Measurements from ENCODE around the gene CYP2C19.
"Not testable (repeated sequence)": the region's sequence is repeated elsewhere in the genome, so short reads cannot be mapped to it uniquely, and the experiment has no call there.

Gene CYP2C19

DNA sequence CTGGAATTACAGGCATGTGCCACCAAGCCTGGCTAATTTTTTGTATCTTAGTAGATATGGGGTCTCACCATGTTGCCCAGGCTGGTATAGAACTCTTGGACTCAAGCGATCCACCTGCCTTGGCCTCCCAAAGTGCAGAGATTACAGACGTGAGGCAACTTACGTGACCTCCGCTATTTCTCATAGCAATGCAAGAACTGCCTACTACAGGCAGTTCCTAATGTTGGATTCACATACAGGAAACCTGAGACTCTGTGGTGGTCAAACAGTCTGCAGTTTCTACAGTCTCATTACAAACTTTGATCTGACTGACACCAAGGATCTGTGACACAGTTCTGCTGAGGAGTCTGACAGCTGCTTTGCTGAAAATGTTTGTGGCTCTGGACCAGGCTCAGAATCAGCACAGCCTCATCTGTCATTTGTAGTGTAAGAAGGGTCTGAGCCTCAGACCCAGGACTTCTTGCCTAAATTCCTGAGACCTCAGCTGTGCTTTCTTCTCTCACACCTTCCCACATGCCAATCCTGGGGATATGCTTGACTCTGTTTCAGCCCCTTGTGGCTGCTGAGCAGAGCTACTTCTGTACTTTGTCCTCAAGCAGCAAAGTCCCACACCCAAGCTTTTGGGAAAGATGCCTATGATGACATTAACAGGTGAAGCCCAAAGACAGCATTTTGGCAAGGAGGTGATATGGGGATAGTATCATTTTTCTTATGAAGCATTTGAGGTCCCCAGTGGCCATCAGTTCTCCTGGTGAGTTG is 128.0 kb downstream of the CYP2C19 start:
- no peak for TF ChIP-seq TCF4 (CRISPR knock-in tag; IDR thresholded peaks at IDR 0.05; ENCODE audit: borderline replicate concordance)
- no peak for TF ChIP-seq OSR1 (CRISPR knock-in tag; IDR thresholded peaks at IDR 0.05)
- no peak for TF ChIP-seq ESRRG (CRISPR knock-in tag; IDR thresholded peaks at IDR 0.05)
- TF ChIP-seq, protein P1, sequence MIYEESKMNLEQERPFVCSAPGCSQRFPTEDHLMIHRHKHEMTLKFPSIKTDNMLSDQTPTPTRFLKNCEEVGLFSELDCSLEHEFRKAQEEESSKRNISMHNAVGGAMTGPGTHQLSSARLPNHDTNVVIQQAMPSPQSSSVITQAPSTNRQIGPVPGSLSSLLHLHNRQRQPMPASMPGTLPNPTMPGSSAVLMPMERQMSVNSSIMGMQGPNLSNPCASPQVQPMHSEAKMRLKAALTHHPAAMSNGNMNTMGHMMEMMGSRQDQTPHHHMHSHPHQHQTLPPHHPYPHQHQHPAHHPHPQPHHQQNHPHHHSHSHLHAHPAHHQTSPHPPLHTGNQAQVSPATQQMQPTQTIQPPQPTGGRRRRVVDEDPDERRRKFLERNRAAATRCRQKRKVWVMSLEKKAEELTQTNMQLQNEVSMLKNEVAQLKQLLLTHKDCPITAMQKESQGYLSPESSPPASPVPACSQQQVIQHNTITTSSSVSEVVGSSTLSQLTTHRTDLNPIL (CRISPR knock-in tag; IDR thresholded peaks at IDR 0.05; ENCODE audit: low read depth), result no peak
- no peak for TF ChIP-seq CSDC2 (CRISPR knock-in tag; IDR thresholded peaks at IDR 0.05)
- no peak for TF ChIP-seq ZC3H10 (CRISPR knock-in tag; IDR thresholded peaks at IDR 0.05)
- TF ChIP-seq, protein P2, sequence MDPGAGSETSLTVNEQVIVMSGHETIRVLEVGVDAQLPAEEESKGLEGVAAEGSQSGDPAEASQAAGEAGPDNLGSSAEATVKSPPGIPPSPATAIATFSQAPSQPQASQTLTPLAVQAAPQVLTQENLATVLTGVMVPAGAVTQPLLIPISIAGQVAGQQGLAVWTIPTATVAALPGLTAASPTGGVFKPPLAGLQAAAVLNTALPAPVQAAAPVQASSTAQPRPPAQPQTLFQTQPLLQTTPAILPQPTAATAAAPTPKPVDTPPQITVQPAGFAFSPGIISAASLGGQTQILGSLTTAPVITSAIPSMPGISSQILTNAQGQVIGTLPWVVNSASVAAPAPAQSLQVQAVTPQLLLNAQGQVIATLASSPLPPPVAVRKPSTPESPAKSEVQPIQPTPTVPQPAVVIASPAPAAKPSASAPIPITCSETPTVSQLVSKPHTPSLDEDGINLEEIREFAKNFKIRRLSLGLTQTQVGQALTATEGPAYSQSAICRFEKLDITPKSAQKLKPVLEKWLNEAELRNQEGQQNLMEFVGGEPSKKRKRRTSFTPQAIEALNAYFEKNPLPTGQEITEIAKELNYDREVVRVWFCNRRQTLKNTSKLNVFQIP (CRISPR knock-in tag; IDR thresholded peaks at IDR 0.05; ENCODE audit: borderline replicate concordance, low read depth), result no peak
- no peak for TF ChIP-seq ZNF70 (CRISPR knock-in tag; IDR thresholded peaks at IDR 0.05)
- TF ChIP-seq ISL1 (CRISPR knock-in tag; IDR thresholded peaks at IDR 0.05), result no peak
- TF ChIP-seq GLIS3 (CRISPR knock-in tag; IDR thresholded peaks at IDR 0.05), result no peak
- no peak for TF ChIP-seq RARB (CRISPR knock-in tag; IDR thresholded peaks at IDR 0.05)
- TF ChIP-seq ZFP3 (CRISPR knock-in tag; IDR thresholded peaks at IDR 0.05), result no peak
- TF ChIP-seq ZFP30 (CRISPR knock-in tag; IDR thresholded peaks at IDR 0.05), result no peak
- no peak for TF ChIP-seq TOX (CRISPR knock-in tag; IDR thresholded peaks at IDR 0.05; ENCODE audit: borderline replicate concordance)
- TF ChIP-seq SNAI2 (CRISPR knock-in tag; IDR thresholded peaks at IDR 0.05), result no peak
- TF ChIP-seq ZNF8 (CRISPR knock-in tag; IDR thresholded peaks at IDR 0.05), result no peak
- TF ChIP-seq, protein P3, sequence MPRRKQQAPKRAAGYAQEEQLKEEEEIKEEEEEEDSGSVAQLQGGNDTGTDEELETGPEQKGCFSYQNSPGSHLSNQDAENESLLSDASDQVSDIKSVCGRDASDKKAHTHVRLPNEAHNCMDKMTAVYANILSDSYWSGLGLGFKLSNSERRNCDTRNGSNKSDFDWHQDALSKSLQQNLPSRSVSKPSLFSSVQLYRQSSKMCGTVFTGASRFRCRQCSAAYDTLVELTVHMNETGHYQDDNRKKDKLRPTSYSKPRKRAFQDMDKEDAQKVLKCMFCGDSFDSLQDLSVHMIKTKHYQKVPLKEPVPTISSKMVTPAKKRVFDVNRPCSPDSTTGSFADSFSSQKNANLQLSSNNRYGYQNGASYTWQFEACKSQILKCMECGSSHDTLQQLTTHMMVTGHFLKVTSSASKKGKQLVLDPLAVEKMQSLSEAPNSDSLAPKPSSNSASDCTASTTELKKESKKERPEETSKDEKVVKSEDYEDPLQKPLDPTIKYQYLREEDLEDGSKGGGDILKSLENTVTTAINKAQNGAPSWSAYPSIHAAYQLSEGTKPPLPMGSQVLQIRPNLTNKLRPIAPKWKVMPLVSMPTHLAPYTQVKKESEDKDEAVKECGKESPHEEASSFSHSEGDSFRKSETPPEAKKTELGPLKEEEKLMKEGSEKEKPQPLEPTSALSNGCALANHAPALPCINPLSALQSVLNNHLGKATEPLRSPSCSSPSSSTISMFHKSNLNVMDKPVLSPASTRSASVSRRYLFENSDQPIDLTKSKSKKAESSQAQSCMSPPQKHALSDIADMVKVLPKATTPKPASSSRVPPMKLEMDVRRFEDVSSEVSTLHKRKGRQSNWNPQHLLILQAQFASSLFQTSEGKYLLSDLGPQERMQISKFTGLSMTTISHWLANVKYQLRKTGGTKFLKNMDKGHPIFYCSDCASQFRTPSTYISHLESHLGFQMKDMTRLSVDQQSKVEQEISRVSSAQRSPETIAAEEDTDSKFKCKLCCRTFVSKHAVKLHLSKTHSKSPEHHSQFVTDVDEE (CRISPR knock-in tag; IDR thresholded peaks at IDR 0.05), result no peak
- no peak for TF ChIP-seq BACH2 (CRISPR knock-in tag; IDR thresholded peaks at IDR 0.05; ENCODE audit: borderline replicate concordance)
- no peak for ATAC-seq

DNA sequence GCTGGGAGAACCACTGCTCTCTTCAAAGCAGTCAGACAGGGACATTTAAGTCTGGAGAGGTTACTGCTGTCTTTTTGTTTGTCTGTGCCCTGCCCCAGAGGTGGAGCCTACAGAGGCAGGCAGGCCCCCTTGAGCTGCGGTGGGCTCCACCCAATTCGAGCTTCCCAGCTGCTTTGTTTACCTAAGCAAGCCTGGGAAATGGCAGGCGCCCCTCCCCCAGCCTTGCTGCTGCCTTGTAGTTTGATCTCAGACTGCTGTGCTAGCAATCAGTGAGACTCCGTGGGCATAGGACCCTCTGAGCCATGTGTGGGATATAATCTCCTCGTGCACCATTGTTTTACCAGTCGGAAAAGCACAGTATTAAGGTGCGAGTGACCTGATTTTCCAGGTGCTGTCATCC is 135.9 kb downstream of the CYP2C19 start:
- ATAC-seq, result not testable (repeated sequence)

DNA sequence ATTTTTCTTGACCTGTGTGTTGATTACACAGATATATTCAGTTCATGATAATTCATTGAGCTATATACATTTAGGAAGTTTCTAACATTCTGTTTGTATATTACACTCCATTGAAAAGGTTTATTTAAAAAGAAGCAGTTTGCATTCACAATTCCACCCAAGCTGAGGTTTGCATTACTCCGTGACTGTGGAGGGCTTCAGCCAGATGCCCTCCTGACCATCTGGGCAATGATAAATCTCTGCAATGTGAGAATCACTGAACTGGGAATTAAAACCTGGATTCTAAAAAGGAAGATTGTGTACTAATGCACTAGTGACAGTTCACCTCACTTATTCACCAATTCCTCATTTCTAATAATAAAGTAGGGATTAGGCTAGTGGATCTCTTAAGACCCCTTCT is 139.6 kb downstream of the CYP2C19 start:
- ATAC-seq, result no peak
- TF ChIP-seq, protein P4, sequence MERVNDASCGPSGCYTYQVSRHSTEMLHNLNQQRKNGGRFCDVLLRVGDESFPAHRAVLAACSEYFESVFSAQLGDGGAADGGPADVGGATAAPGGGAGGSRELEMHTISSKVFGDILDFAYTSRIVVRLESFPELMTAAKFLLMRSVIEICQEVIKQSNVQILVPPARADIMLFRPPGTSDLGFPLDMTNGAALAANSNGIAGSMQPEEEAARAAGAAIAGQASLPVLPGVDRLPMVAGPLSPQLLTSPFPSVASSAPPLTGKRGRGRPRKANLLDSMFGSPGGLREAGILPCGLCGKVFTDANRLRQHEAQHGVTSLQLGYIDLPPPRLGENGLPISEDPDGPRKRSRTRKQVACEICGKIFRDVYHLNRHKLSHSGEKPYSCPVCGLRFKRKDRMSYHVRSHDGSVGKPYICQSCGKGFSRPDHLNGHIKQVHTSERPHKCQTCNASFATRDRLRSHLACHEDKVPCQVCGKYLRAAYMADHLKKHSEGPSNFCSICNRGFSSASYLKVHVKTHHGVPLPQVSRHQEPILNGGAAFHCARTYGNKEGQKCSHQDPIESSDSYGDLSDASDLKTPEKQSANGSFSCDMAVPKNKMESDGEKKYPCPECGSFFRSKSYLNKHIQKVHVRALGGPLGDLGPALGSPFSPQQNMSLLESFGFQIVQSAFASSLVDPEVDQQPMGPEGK (CRISPR knock-in tag; IDR thresholded peaks at IDR 0.05; ENCODE audit: borderline replicate concordance), result no peak
- TF ChIP-seq ZNF70 (CRISPR knock-in tag; IDR thresholded peaks at IDR 0.05) (no peak), ZC3H10 (CRISPR knock-in tag; IDR thresholded peaks at IDR 0.05) (no peak), RARB (CRISPR knock-in tag; IDR thresholded peaks at IDR 0.05) (no peak), ARNTL (CRISPR knock-in tag; IDR thresholded peaks at IDR 0.05; ENCODE audit: borderline replicate concordance, low read depth) (no peak), ZFP3 (CRISPR knock-in tag; IDR thresholded peaks at IDR 0.05) (no peak), SNAI2 (CRISPR knock-in tag; IDR thresholded peaks at IDR 0.05) (no peak), TOX (CRISPR knock-in tag; IDR thresholded peaks at IDR 0.05; ENCODE audit: borderline replicate concordance) (no peak), CSDC2 (CRISPR knock-in tag; IDR thresholded peaks at IDR 0.05) (no peak), ZNF565 (CRISPR knock-in tag; conservative IDR thresholded peaks at IDR 0.05; ENCODE audit: low read depth) (no peak), OSR1 (CRISPR knock-in tag; IDR thresholded peaks at IDR 0.05) (no peak), ZFP30 (CRISPR knock-in tag; IDR thresholded peaks at IDR 0.05) (no peak), TCF4 (CRISPR knock-in tag; IDR thresholded peaks at IDR 0.05; ENCODE audit: borderline replicate concordance) (no peak), BACH2 (CRISPR knock-in tag; IDR thresholded peaks at IDR 0.05; ENCODE audit: borderline replicate concordance) (no peak), ZNF8 (CRISPR knock-in tag; IDR thresholded peaks at IDR 0.05) (no peak), PPARA (CRISPR knock-in tag; IDR thresholded peaks at IDR 0.05; ENCODE audit: borderline replicate concordance) (no peak), ISL1 (CRISPR knock-in tag; IDR thresholded peaks at IDR 0.05) (no peak)
- TF ChIP-seq, protein P2 (CRISPR knock-in tag; IDR thresholded peaks at IDR 0.05; ENCODE audit: borderline replicate concordance, low read depth), result no peak

Measured in SK-N-SH treated with all-trans-retinoic acid at 6 μM for 48 hours (cell line).